A549 (cell line): ENCODE results near the gene CLCN3. TPM values are rescaled to one million over a fixed set of nuclear protein-coding genes. Genes with fewer than 3 reads are reported as not detected.

Experiments
- ATAC-seq, 2 experiments: fragments of 200-7000 bp in 1 of 2; fragments of >200 bp in 1 of 2; cut with Nextera tagmentation in 1 of 2; cut with Tn5 transposase in 1 of 2; 3 replicates each; pipeline versions ENCODE4 v1.8.0 to v1.9.1; 2018 to 2020; ENCODE audit warnings: mild to moderate bottlenecking in 1 of 2, moderate library complexity in 1 of 2
- CTCF ChIA-PET: fragments of 300-600 bp; sonication (Branson Sonifier 250); formaldehyde crosslinking; extraction: SDS; loops from one replicate; lab custom pipeline; 2021; ENCODE audit warnings: antibody characterized with exemption, inconsistent platforms; lab: Yijun Ruan, JAX
- POLR2A ChIA-PET: fragments of 350-600 bp; formaldehyde crosslinking; extraction: SDS; loops from one replicate; lab custom pipeline; 2021; ENCODE audit warnings: antibody characterized with exemption, inconsistent platforms; lab: Yijun Ruan, JAX
- DNase-seq, 2 experiments: peaks; one replicate each; pipeline versions ENCODE4 v3.0.0 to v3.0.0-alpha.2; 2011 to 2016; ENCODE audit warnings: low read depth in 1 of 2, low spot score in 1 of 2
- FAIRE-seq: peaks from 2 replicates; lab custom pipeline; 2011; peaks lifted over from hg19 to GRCh38; lab: Jason Lieb, UNC
- H3K27ac ChIP-seq, 2 experiments: fragments of >200 bp; sonication (Bioruptor Twin); formaldehyde crosslinking; 3 replicates each; pipeline ENCODE4 v1.5.1; 2016 to 2017
- H3K4me1 ChIP-seq: fragments of >200 bp; sonication (Bioruptor Twin); formaldehyde crosslinking; 3 replicates; pipeline ENCODE4 v1.6.1; 2016
- H3K4me2 ChIP-seq: fragments of >200 bp; sonication (Bioruptor Twin); formaldehyde crosslinking; 3 replicates; pipeline ENCODE4 v1.6.1; 2016
- H3K4me3 ChIP-seq: fragments of >200 bp; sonication (Bioruptor Twin); formaldehyde crosslinking; 3 replicates; pipeline ENCODE4 v1.5.1; 2016
- H3K9me3 ChIP-seq: fragments of >200 bp; sonication (Bioruptor Twin); formaldehyde crosslinking; 3 replicates; pipeline ENCODE4 v1.6.1; 2016
- ATOH8 ChIP-seq: fragments of 250-450 bp; sonication (Bioruptor Pico); IDR thresholded peaks from 2 replicates; pipeline ENCODE4 v1.5.0; 2020; ENCODE audit warnings: low read depth, mild to moderate bottlenecking, moderate library complexity
- CBX8 ChIP-seq: fragments of 200-600 bp; sonication (generic); IDR thresholded peaks from 2 replicates; pipeline ENCODE4 v1.6.1; 2016
- CEBPB ChIP-seq, 2 experiments: fragments of >200 bp in 1 of 2; sonication (Bioruptor Twin) in 1 of 2; formaldehyde crosslinking in 1 of 2; IDR thresholded peaks; 2 replicates each; pipeline ENCODE4 v1.6.1; 2012 to 2016
- CHD2 ChIP-seq: fragments of 150-350 bp; IDR thresholded peaks from 2 replicates; pipeline ENCODE4 v1.6.1; 2014; ENCODE audit warnings: low read length; ENCODE audit not compliant: partially characterized antibody
- CHD4 ChIP-seq: fragments of 200-600 bp; sonication (generic); IDR thresholded peaks from 2 replicates; pipeline ENCODE4 v1.6.1; 2016; ENCODE audit warnings: antibody characterized with exemption, mild to moderate bottlenecking, borderline replicate concordance
- CTCF ChIP-seq: fragments of >200 bp; sonication (Bioruptor Twin); formaldehyde crosslinking; IDR thresholded peaks from 3 replicates; pipeline ENCODE4 v1.5.1; 2016
- E2F6 ChIP-seq: IDR thresholded peaks from 2 replicates; pipeline ENCODE4 v1.6.1; 2012; ENCODE audit warnings: low read depth, borderline replicate concordance
- FOSB ChIP-seq: fragments of 250-450 bp; sonication (Bioruptor Pico); IDR thresholded peaks from 2 replicates; pipeline ENCODE4 v1.5.0; 2020; ENCODE audit warnings: mild to moderate bottlenecking, moderate library complexity
- FOSL2 ChIP-seq, 2 experiments: fragments of 450-650 bp in 1 of 2; fragments of >200 bp in 1 of 2; sonication (Bioruptor Twin) in 1 of 2; formaldehyde crosslinking; IDR thresholded peaks; 2 replicates each; pipeline versions ENCODE4 v1.5.0 to v1.6.1; 2016 to 2020; ENCODE audit warnings: mild to moderate bottlenecking in 1 of 2, moderate library complexity in 1 of 2
- FOXS1 ChIP-seq: fragments of 250-450 bp; sonication (Bioruptor Pico); IDR thresholded peaks from 2 replicates; pipeline ENCODE4 v1.5.0; 2020; ENCODE audit warnings: mild to moderate bottlenecking, moderate library complexity
- HDAC2 ChIP-seq: fragments of 200-600 bp; sonication (generic); IDR thresholded peaks from 2 replicates; pipeline ENCODE4 v1.6.1; 2016
- HES2 ChIP-seq: fragments of >200 bp; sonication (Bioruptor Twin); formaldehyde crosslinking; IDR thresholded peaks from 2 replicates; pipeline ENCODE4 v1.6.1; 2016
- HEYL ChIP-seq: fragments of 250-450 bp; sonication (Bioruptor Pico); IDR thresholded peaks from 2 replicates; pipeline ENCODE4 v1.8.0; 2021; ENCODE audit warnings: mild to moderate bottlenecking, moderate library complexity
- HMGXB4 ChIP-seq: fragments of 250-450 bp; sonication (Bioruptor Pico); IDR thresholded peaks from 2 replicates; pipeline ENCODE4 v1.5.0; 2021; ENCODE audit warnings: mild to moderate bottlenecking, moderate library complexity, borderline replicate concordance
- HOXA7 ChIP-seq: fragments of 250-450 bp; sonication (Bioruptor Pico); IDR thresholded peaks from 2 replicates; pipeline ENCODE4 v1.5.0; 2020; ENCODE audit warnings: mild to moderate bottlenecking, moderate library complexity
- JUN ChIP-seq, 2 experiments: fragments of >200 bp; sonication (Bioruptor Twin); formaldehyde crosslinking; IDR thresholded peaks; 2 replicates in 1 of 2; 3 replicates in 1 of 2; pipeline ENCODE4 v1.6.1; 2016 to 2017
- JUNB ChIP-seq: fragments of >200 bp; sonication (Bioruptor Twin); formaldehyde crosslinking; IDR thresholded peaks from 2 replicates; pipeline ENCODE4 v1.6.1; 2016
- KDM1A ChIP-seq: fragments of 200-600 bp; sonication (generic); IDR thresholded peaks from 2 replicates; pipeline ENCODE4 v1.6.1; 2016; ENCODE audit warnings: low read depth, mild to moderate bottlenecking
- NFE2L2 ChIP-seq: fragments of 150-350 bp; conservative IDR thresholded peaks from 2 replicates; pipeline ENCODE4 v1.6.1; 2014; ENCODE audit warnings: low read length
- RAD21 ChIP-seq, 2 experiments: fragments of >200 bp in 1 of 2; sonication (Bioruptor Twin) in 1 of 2; formaldehyde crosslinking in 1 of 2; IDR thresholded peaks in 1 of 2; conservative IDR thresholded peaks in 1 of 2; 2 replicates in 1 of 2; 3 replicates in 1 of 2; pipeline ENCODE4 v1.6.1; 2012 to 2018; ENCODE audit warnings: inconsistent platforms in 1 of 2
- RARB ChIP-seq: fragments of 250-450 bp; sonication (Bioruptor Pico); IDR thresholded peaks from 2 replicates; pipeline ENCODE4 v1.8.0; 2021; ENCODE audit warnings: mild to moderate bottlenecking, moderate library complexity
- TP53 ChIP-seq: fragments of 250-450 bp; sonication (Bioruptor Pico); IDR thresholded peaks from 2 replicates; pipeline ENCODE4 v1.5.0; 2021; ENCODE audit warnings: mild to moderate bottlenecking, moderate library complexity
- USF2 ChIP-seq: fragments of 450-650 bp; IDR thresholded peaks from 2 replicates; pipeline ENCODE4 v1.6.1; 2014; ENCODE audit warnings: antibody characterized with exemption
- ZFP36 ChIP-seq: fragments of 450-650 bp; IDR thresholded peaks from 2 replicates; pipeline ENCODE4 v1.6.1; 2014; ENCODE audit warnings: borderline replicate concordance; ENCODE audit not compliant: partially characterized antibody
- ZNF302 ChIP-seq: fragments of 250-450 bp; sonication (Bioruptor Pico); IDR thresholded peaks from 2 replicates; pipeline ENCODE4 v1.9.0; 2021; ENCODE audit warnings: inconsistent platforms, mild to moderate bottlenecking, moderate library complexity
- WGBS: methylation state at CpG from one replicate; pipeline ENCODE4 v1.1.6; 2017; ENCODE audit errors: missing lambda C conversion rate; 5-methylcytosine and 5-hydroxymethylcytosine counted together
- polyA plus RNA-seq, 4 experiments: library from polyadenylated mRNA; depleted of rRNA in 3 of 4; stranded (reverse); fragments of >200 nt; fragmentation: RNase III in 1 of 4; extraction: RNeasy Plus Mini Kit Qiagen cat#74134 plus additional on column Dnase treatment in 1 of 4; gene quantifications; 2 replicates in 3 of 4; 3 replicates in 1 of 4; pipeline ENCODE4 v1.2.3, GENCODE V29; 2011 to 2017

Gene CLCN3
- polyA plus RNA-seq, 2 of the 4 experiments (the other 2 are of a cell fraction) = 18.8 to 53.6 TPM

- ChIA-PET POLR2A (no interaction called here), CTCF (no interaction called here)
- Histone ChIP-seq H3K27ac (no peak overlapping the region), H3K4me2 (no peak overlapping the region), H3K9me3 (no peaks in the 10 kb centered on the region), H3K4me3 (no peak overlapping the region), H3K4me1 (0 out of 3 replicates have a peak, but pooled peaks cover 5% of the 10 kb centered on the region)
- ATAC-seq = no peak
- DNase-seq = no peak
- 83% methylated on average over 7 of the region's 7 CpGs for whole genome bisulfite sequencing
- no peak for FAIRE-seq
- no peak for TF ChIP-seq FOXS1 (CRISPR knock-in tag)
- TF ChIP-seq FOSL2 (IDR thresholded peaks at IDR 0.05) = no peak
- no peak for TF ChIP-seq FOSL2 (CRISPR knock-in tag; IDR thresholded peaks at IDR 0.05)
- TF ChIP-seq CEBPB (IDR thresholded peaks at IDR 0.05) = no peak
- TF ChIP-seq NFE2L2 = no peak
- no peak for TF ChIP-seq CHD4
- TF ChIP-seq USF2 = no peak
- TF ChIP-seq FOSB = no peak
- no peak for TF ChIP-seq HDAC2
- TF ChIP-seq E2F6 = no peak
- no peak for TF ChIP-seq ZFP36
- no peak for TF ChIP-seq HES2
These were observed 100.2 kb downstream of the CLCN3 start for GRCh38 chr4:169720529-169720928.

GRCh38 chr4:169723207-169723965 lies 103.0 kb downstream of the CLCN3 start:
- peak; percentile 20 to 41; a peak in 3 of 5 replicates for TF ChIP-seq RAD21 (conservative IDR thresholded peaks at IDR 0.05 in 1 of 2, IDR thresholded peaks at IDR 0.05 in 1 of 2)
- no peak for TF ChIP-seq KDM1A
- Histone ChIP-seq H3K9me3 (no peaks in the 10 kb centered on the region), H3K27ac (no peak overlapping the region), H3K4me1 (no peaks in the 10 kb centered on the region), H3K4me3 (no peak overlapping the region), H3K4me2 (no peak overlapping the region)
- DNase-seq (peak in 1 of 2 experiments; percentile 31), ATAC-seq (peak in 1 of 2 experiments; percentile 48; a peak in 1 of 6 replicates), FAIRE-seq (no peak)
- ChIA-PET CTCF (interaction anchor here (0.7 to 1.4 kb wide), 3 partner anchors 87 to 139 kb away, joined by 3 to 4 read pairs (median 4); no protein-coding TSS in a partner anchor), POLR2A (interaction anchor here (0.6 to 0.7 kb wide), 2 partner anchors 358 to 414 kb away, joined by 4 read pairs; no protein-coding TSS in a partner anchor)
- WGBS = 76% methylated on average over 9 of the region's 9 CpGs

GRCh38 chr4:169724260-169724659 lies 103.9 kb downstream of the CLCN3 start:
- TF ChIP-seq ZNF302 (no peak), HMGXB4 (CRISPR knock-in tag) (no peak), JUN (IDR thresholded peaks at IDR 0.05) (no peak), JUNB (no peak), HOXA7 (no peak), FOSB (no peak), RARB (no peak), HES2 (no peak), CHD4 (no peak), CTCF (no peak), CHD2 (no peak), TP53 (CRISPR knock-in tag) (no peak), ATOH8 (CRISPR knock-in tag) (no peak), CBX8 (no peak), NFE2L2 (no peak), HEYL (CRISPR knock-in tag) (no peak)
- H3K4me3 ChIP-seq = no peak overlapping the region
- ATAC-seq = no peak; a peak in 1 of 6 replicates
- POLR2A ChIA-PET = interaction anchor here (0.6 kb wide), 1 partner anchor 357 kb away, joined by 4 read pairs; no protein-coding TSS in a partner anchor
- no peak overlapping the region for H3K27ac ChIP-seq
- 71% methylated on average over 2 of the region's 2 CpGs for WGBS
- no peak for DNase-seq
- no peak overlapping the region for H3K4me2 ChIP-seq
- no peaks in the 10 kb centered on the region for H3K9me3 ChIP-seq
- no peaks in the 10 kb centered on the region for H3K4me1 ChIP-seq
- CTCF ChIA-PET = interaction anchor here (0.9 kb wide), 1 partner anchor 68 kb away, joined by 3 read pairs; no protein-coding TSS in a partner anchor
- FAIRE-seq = no peak
